ENCODE data around the gene CLSTN2. TPM values are rescaled to one million over a fixed set of nuclear protein-coding genes. Genes with fewer than 3 reads are reported as not detected.

Gene CLSTN2
- total RNA-seq, 1 experiment from 2014 or later, result 0.02 TPM

GRCh38 chr3:140455521-140456214 lies 520.7 kb downstream of the CLSTN2 start:
- no peaks in the 10 kb centered on the region for H4K20me1 ChIP-seq (ENCODE audit: insufficient read depth)
- H3K9me2 ChIP-seq (ENCODE audit: insufficient read depth), result no peaks in the 10 kb centered on the region
- ChIA-PET RAD21 (ENCODE audit: low non-redundant PET in 1 of 2, low total read pairs in 2 of 2, uncharacterized antibody in 2 of 2, unreplicated experiment in 2 of 2) (no interaction called here), POLR2A (no interaction called here), CTCF (no interaction called here)
- no peaks in the 10 kb centered on the region for H3K79me2 ChIP-seq (ENCODE audit: insufficient read depth, low read length)
- no peak overlapping the region for H3K4me2 ChIP-seq (ENCODE audit: low read length)
- H3K4me3 ChIP-seq (replicated peaks in 1 of 2; ENCODE audit: low read depth in 1 of 2, low read length in 2 of 2), result no peak overlapping the region
- H3K4me1 ChIP-seq (ENCODE audit: control insufficient read depth in 1 of 2, insufficient read depth in 2 of 2, low read length in 2 of 2), result no peaks in the 10 kb centered on the region
- no peak for DNase-seq (ENCODE audit: low read depth, low spot score)
- intact Hi-C loops (cut with micrococcal nuclease), result no loop called here
- no peaks in the 10 kb centered on the region for H3K9me3 ChIP-seq (ENCODE audit: control insufficient read depth in 1 of 2, insufficient read depth in 1 of 2, low read depth in 1 of 2, low read length in 2 of 2)
- no peaks in the 10 kb centered on the region for H3K36me3 ChIP-seq (ENCODE audit: control insufficient read depth in 1 of 2, insufficient read depth in 2 of 2, low read length in 2 of 2)
- peaks cover 44% of the 10 kb centered on the region for H3K27me3 ChIP-seq (ENCODE audit: insufficient read depth, low read length)
- no peak for ATAC-seq
- H3K27ac ChIP-seq (ENCODE audit: low read depth, low read length), result no peak overlapping the region
- TF ChIP-seq ZBTB33 (IDR thresholded peaks at IDR 0.05; ENCODE audit: extremely low read depth, insufficient replicate concordance, low read length) (no peak), REST (IDR thresholded peaks at IDR 0.05; ENCODE audit: low read depth) (no peak), POLR2A (IDR thresholded peaks at IDR 0.05; ENCODE audit: borderline replicate concordance, extremely low read depth, insufficient read depth, insufficient read length) (no peak), POLR2AphosphoS5 (IDR thresholded peaks at IDR 0.05; ENCODE audit: low read depth, low read length) (no peak)
- no peak overlapping the region for H3K9ac ChIP-seq (ENCODE audit: low read length)
- no TSS peak for BruUV-seq (replicated peaks)
- H2AFZ ChIP-seq (ENCODE audit: low read depth, low read length, poor library complexity, severe bottlenecking), result no peak overlapping the region

Data from HCT116 (cell line).